HCT116 (cell line): Measurements from ENCODE around the gene CYP46A1. TPM values are rescaled to one million over a fixed set of nuclear protein-coding genes. Genes with fewer than 3 reads are reported as not detected.

ENCODE experiments used
- ATAC-seq: fragments of 200-7000 bp; cut with Tn5 transposase; 2 replicates; pipeline ENCODE4 v1.9.1; 2020; ENCODE audit warnings: mild to moderate bottlenecking, moderate library complexity
- BruUV-seq: library from RNA; stranded (reverse); fragments of 400-500 nt; replicated peaks from 2 replicates; lab custom pipeline; 2021; lab: Mats Ljungman, UMichigan
- CTCF ChIA-PET: fragments of 300-600 bp; sonication (Branson Sonifier 250); formaldehyde crosslinking; loops from one replicate; lab custom pipeline; 2021; ENCODE audit warnings: antibody characterized with exemption; lab: Charles Lee
- POLR2A ChIA-PET: fragments of 300-600, 350-600 bp; sonication (Branson Sonifier 250); formaldehyde crosslinking; loops from one replicate; lab custom pipeline; 2021; ENCODE audit warnings: antibody characterized with exemption; lab: Charles Lee
- RAD21 ChIA-PET, 2 experiments: fragments of 300-600 bp; sonication (Branson Sonifier 250); formaldehyde crosslinking; loops; one replicate each; lab custom pipeline; 2023; ENCODE audit warnings: low total read pairs in 2 of 2; ENCODE audit not compliant: uncharacterized antibody in 2 of 2, unreplicated experiment in 2 of 2, low non-redundant PET in 1 of 2; lab: Charles Lee
- DNase-seq: peaks from one replicate; pipeline ENCODE4 v3.0.0-alpha.2; 2010; ENCODE audit warnings: low read depth, low spot score
- H2AFZ ChIP-seq: fragments of 200-600 bp; shearing (Covaris generic), sonication (generic); 2 replicates; pipeline ENCODE4 v1.6.1; 2017; ENCODE audit warnings: low read depth, mixed run types, mixed read lengths, antibody characterized with exemption, low read length; ENCODE audit not compliant: poor library complexity, severe bottlenecking
- H3K27ac ChIP-seq: 2 replicates; pipeline ENCODE4 v1.5.1; 2012; ENCODE audit warnings: low read depth, low read length
- H3K27me3 ChIP-seq: fragments of 200-600 bp; sonication (generic); 2 replicates; pipeline ENCODE4 v1.6.1; 2016; ENCODE audit warnings: mixed run types, low read length, mixed read lengths; ENCODE audit not compliant: insufficient read depth
- H3K36me3 ChIP-seq, 2 experiments: fragments of 200-500 bp in 1 of 2; fragments of 200-600 bp in 1 of 2; sonication (Bioruptor generic) in 1 of 2; sonication (generic) in 1 of 2; 2 replicates each; pipeline versions ENCODE4 v1.5.1 to v1.6.1; 2014 to 2016; ENCODE audit warnings: low read length in 2 of 2, inconsistent platforms in 1 of 2, mixed read lengths in 1 of 2, mixed run types in 1 of 2; ENCODE audit not compliant: insufficient read depth in 2 of 2, control insufficient read depth in 1 of 2
- H3K4me1 ChIP-seq, 2 experiments: fragments of 200-600 bp in 1 of 2; sonication (generic) in 1 of 2; 2 replicates each; pipeline versions ENCODE4 v1.5.1 to v1.6.1; 2012 to 2017; ENCODE audit warnings: low read length in 2 of 2, inconsistent platforms in 1 of 2, mild to moderate bottlenecking in 1 of 2, mixed read lengths in 1 of 2, mixed run types in 1 of 2, moderate library complexity in 1 of 2; ENCODE audit not compliant: insufficient read depth in 2 of 2, control insufficient read depth in 1 of 2
- H3K4me2 ChIP-seq: fragments of 200-600 bp; sonication (generic); 2 replicates; pipeline ENCODE4 v1.6.1; 2017; ENCODE audit warnings: mixed run types, low read length, mixed read lengths
- H3K4me3 ChIP-seq, 2 experiments: fragments of 200-600 bp in 1 of 2; sonication (generic) in 1 of 2; replicated peaks in 1 of 2; 2 replicates each; pipeline ENCODE4 v1.5.1; 2011 to 2016; ENCODE audit warnings: low read length in 2 of 2, control low read depth in 1 of 2, low read depth in 1 of 2, mild to moderate bottlenecking in 1 of 2, mixed read lengths in 1 of 2, mixed run types in 1 of 2
- H3K79me2 ChIP-seq: fragments of 200-600 bp; sonication (generic); 2 replicates; pipeline ENCODE4 v1.6.1; 2017; ENCODE audit warnings: mild to moderate bottlenecking, mixed run types, low read length, moderate library complexity, mixed read lengths; ENCODE audit not compliant: insufficient read depth
- H3K9ac ChIP-seq: fragments of 200-600 bp; sonication (generic); 2 replicates; pipeline ENCODE4 v1.6.1; 2016; ENCODE audit warnings: low read length, mixed read lengths
- H3K9me2 ChIP-seq: fragments of 200-600 bp; sonication (generic), shearing (Covaris generic); 2 replicates; pipeline ENCODE4 v1.6.1; 2017; ENCODE audit warnings: mixed run types, mild to moderate bottlenecking, moderate library complexity; ENCODE audit not compliant: insufficient read depth
- H3K9me3 ChIP-seq, 2 experiments: fragments of 200-500 bp in 1 of 2; fragments of 200-600 bp in 1 of 2; sonication (Bioruptor generic) in 1 of 2; sonication (generic) in 1 of 2; 2 replicates each; pipeline ENCODE4 v1.6.1; 2014 to 2017; ENCODE audit warnings: low read length in 2 of 2, mixed read lengths in 2 of 2, inconsistent platforms in 1 of 2, low read depth in 1 of 2, mild to moderate bottlenecking in 1 of 2, mixed run types in 1 of 2, moderate library complexity in 1 of 2; ENCODE audit not compliant: control insufficient read depth in 1 of 2, insufficient read depth in 1 of 2
- H4K20me1 ChIP-seq: fragments of 200-600 bp; sonication (generic), shearing (Covaris generic); 2 replicates; pipeline ENCODE4 v1.6.1; 2017; ENCODE audit warnings: mixed run types, mild to moderate bottlenecking, moderate library complexity; ENCODE audit not compliant: insufficient read depth
- POLR2AphosphoS5 ChIP-seq: IDR thresholded peaks from 2 replicates; pipeline ENCODE4 v1.6.1; 2011; ENCODE audit warnings: mild to moderate bottlenecking, low read depth, low read length, moderate library complexity
- RAD21 ChIP-seq: IDR thresholded peaks from 2 replicates; pipeline ENCODE4 v1.6.1; 2012; ENCODE audit warnings: low read depth, mild to moderate bottlenecking
- YY1 ChIP-seq: IDR thresholded peaks from 2 replicates; pipeline ENCODE4 v1.6.1; 2011; ENCODE audit warnings: low read length, low read depth, moderate library complexity, mild to moderate bottlenecking; ENCODE audit not compliant: insufficient replicate concordance; ENCODE audit errors: extremely low read depth
- ZFX ChIP-seq: fragments of 450-650 bp; IDR thresholded peaks from 2 replicates; pipeline ENCODE4 v1.6.1; 2017
- intact Hi-C: fragments of 100-400 bp; cut with micrococcal nuclease; formaldehyde crosslinking; loops from 2 replicates; pipeline ENCODE4 v1.10.0; 2022
- total RNA-seq: library from RNA; stranded (reverse); gene quantifications from one replicate; pipeline ENCODE4 v1.2.1, GENCODE V29; 2021; ENCODE audit not compliant: unreplicated experiment
- TF ChIP-seq, protein P1 (sequence below): IDR thresholded peaks from 2 replicates; pipeline ENCODE4 v1.6.1; 2012
- TF ChIP-seq, protein P2 (sequence below), 3 experiments: fragments of 200-600 bp in 1 of 3; sonication (generic) in 1 of 3; IDR thresholded peaks in 2 of 3; conservative IDR thresholded peaks in 1 of 3; 2 replicates each; pipeline ENCODE4 v1.5.1; 2012 to 2017; ENCODE audit warnings: low read depth in 2 of 3, low read length in 2 of 3, antibody characterized with exemption in 1 of 3, borderline replicate concordance in 1 of 3, control low read depth in 1 of 3, mild to moderate bottlenecking in 1 of 3, mixed read lengths in 1 of 3, mixed run types in 1 of 3, moderate library complexity in 1 of 3; ENCODE audit not compliant: insufficient read depth in 1 of 3

The CYP46A1 gene
- total RNA-seq, 1 experiment from 2014 or later = 0.76 TPM

DNA sequence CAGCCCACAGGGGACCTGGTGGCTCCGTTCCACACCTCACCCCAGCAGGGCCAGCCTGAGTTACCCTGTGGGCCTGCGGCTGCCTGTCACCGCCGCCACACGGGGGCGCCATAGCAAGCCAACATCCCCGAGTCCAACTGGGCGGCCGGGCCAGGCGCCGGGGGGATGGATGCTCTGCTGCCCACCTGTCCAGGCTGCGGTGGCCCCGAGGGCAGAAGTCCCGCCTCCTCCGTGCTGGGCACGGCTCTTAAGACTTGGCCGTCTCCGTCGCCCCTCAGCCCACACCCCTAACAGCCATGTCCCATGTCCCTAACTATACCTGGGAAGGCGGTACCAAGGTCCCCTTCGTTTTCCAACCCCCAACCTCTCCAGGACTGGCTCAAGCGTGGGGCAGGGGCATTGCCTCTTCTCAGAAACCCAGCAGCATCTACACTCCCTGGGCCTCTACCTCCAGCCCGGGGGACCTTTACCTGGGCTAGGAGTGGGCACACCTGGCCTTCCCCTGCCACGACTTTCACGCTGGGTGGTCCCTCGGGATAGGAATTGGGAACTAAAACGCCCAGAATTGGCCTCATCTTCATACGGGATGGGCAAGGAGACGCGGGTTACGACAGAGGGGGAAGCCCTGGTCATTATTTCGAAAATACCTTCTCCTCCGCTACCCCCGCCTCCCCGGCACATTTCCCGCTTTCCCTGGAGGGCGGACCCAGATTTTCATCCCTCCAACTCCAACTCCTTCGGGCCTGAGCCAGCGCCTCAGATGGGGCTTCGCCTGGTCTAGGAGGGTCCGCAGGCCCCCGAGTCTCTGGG is 1.1 kb upstream of the CYP46A1 start:
- intact Hi-C loops = loop anchor here (1.0 kb wide), 2 partner anchors 165 to 202 kb away; no protein-coding TSS in a partner anchor
- peaks cover 0 to 5% of the 10 kb centered on the region in 2 experiments; a peak in 2 of 4 replicates for H3K9me3 ChIP-seq
- no peaks in the 10 kb centered on the region for H3K27me3 ChIP-seq
- no peak for TF ChIP-seq YY1
- peak; percentile 32; the same call in 1 of the 2 replicates for TF ChIP-seq ZFX
- TF ChIP-seq RAD21 = peak; percentile 65
- 0 out of 2 replicates have a peak, but pooled peaks have one; percentile 25 for TF ChIP-seq POLR2AphosphoS5
- TF ChIP-seq, protein P1, sequence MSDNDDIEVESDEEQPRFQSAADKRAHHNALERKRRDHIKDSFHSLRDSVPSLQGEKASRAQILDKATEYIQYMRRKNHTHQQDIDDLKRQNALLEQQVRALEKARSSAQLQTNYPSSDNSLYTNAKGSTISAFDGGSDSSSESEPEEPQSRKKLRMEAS = no peak
- TF ChIP-seq, protein P2, sequence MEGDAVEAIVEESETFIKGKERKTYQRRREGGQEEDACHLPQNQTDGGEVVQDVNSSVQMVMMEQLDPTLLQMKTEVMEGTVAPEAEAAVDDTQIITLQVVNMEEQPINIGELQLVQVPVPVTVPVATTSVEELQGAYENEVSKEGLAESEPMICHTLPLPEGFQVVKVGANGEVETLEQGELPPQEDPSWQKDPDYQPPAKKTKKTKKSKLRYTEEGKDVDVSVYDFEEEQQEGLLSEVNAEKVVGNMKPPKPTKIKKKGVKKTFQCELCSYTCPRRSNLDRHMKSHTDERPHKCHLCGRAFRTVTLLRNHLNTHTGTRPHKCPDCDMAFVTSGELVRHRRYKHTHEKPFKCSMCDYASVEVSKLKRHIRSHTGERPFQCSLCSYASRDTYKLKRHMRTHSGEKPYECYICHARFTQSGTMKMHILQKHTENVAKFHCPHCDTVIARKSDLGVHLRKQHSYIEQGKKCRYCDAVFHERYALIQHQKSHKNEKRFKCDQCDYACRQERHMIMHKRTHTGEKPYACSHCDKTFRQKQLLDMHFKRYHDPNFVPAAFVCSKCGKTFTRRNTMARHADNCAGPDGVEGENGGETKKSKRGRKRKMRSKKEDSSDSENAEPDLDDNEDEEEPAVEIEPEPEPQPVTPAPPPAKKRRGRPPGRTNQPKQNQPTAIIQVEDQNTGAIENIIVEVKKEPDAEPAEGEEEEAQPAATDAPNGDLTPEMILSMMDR (IDR thresholded peaks at IDR 0.05 in 2 of 3, conservative IDR thresholded peaks at IDR 0.05 in 1 of 3; ENCODE audit: borderline replicate concordance in 1 of 3, insufficient read depth in 1 of 3, low read depth in 2 of 3, low read length in 2 of 3) = peak; percentile 74 to 93 (median 92)
- TF ChIP-seq, all 23 proteins: peak for 4
- CTCF ChIA-PET = interaction anchor here (1.3 to 1.6 kb wide), 3 partner anchors 10 to 216 kb away, joined by 4 to 5 read pairs (median 4); no protein-coding TSS in a partner anchor
- H3K79me2 ChIP-seq = no peaks in the 10 kb centered on the region
- RAD21 ChIA-PET = interaction anchor here in 1 of 2 experiments (0.6 kb wide), 1 partner anchor 202 kb away, joined by 3 read pairs; no protein-coding TSS in a partner anchor
- H3K9me2 ChIP-seq = no peaks in the 10 kb centered on the region
- H3K4me1 ChIP-seq = peaks cover 4 to 26% of the 10 kb centered on the region in 2 experiments; a peak in 2 of 4 replicates
- H2AFZ ChIP-seq = peak overlapping the region; percentile 90
- H4K20me1 ChIP-seq = no peaks in the 10 kb centered on the region
- peak overlapping the region; percentile 65 to 96 for H3K4me3 ChIP-seq
- peak overlapping the region; percentile 76 for H3K27ac ChIP-seq
- peak; percentile 65 for ATAC-seq
- POLR2A ChIA-PET = no interaction called here
- peak overlapping the region; percentile 87 for H3K9ac ChIP-seq
- H3K36me3 ChIP-seq = no peaks in the 10 kb centered on the region
- DNase-seq = peak; percentile 46
- TSS peak; percentile 88 for BruUV-seq
- H3K4me2 ChIP-seq = peak overlapping the region; percentile 100
